Measurements from ENCODE around the gene WDR41.
A peak's percentile ranks its signal among the peaks of the same experiment; 100 is the strongest.
"Not testable (repeated sequence)": the region's sequence is repeated elsewhere in the genome, so short reads cannot be mapped to it uniquely, and the experiment has no call there.

WDR41 gene

GRCh38 chr5:77400645-77401044 is 91.5 kb downstream of the WDR41 start:
- no peak for DNase-seq

- no peak for DNase-seq
These were observed 93.2 kb downstream of the WDR41 start for GRCh38 chr5:77398896-77399295.

GRCh38 chr5:77398458-77398857 is 93.7 kb downstream of the WDR41 start:
- no peak for DNase-seq

GRCh38 chr5:77397686-77398292 is 94.3 kb downstream of the WDR41 start:
- DNase-seq = no peak

GRCh38 chr5:77396017-77396416 is 96.1 kb downstream of the WDR41 start:
- DNase-seq = peak; percentile 10

GRCh38 chr5:77394064-77394715 is 97.9 kb downstream of the WDR41 start:
- no peak for DNase-seq

GRCh38 chr5:77391240-77391765 is 100.8 kb downstream of the WDR41 start:
- DNase-seq = no peak

- no peak for DNase-seq
These were observed 101.3 kb downstream of the WDR41 start for GRCh38 chr5:77390795-77391194.

GRCh38 chr5:77390221-77390620 is 101.9 kb downstream of the WDR41 start:
- DNase-seq = no peak

GRCh38 chr5:77389746-77390145 is 102.4 kb downstream of the WDR41 start:
- DNase-seq = no peak

- not testable (repeated sequence) for DNase-seq
These were observed 105.8 kb downstream of the WDR41 start for GRCh38 chr5:77386340-77386739.

- not testable (repeated sequence) for DNase-seq
These were observed 108.8 kb downstream of the WDR41 start for GRCh38 chr5:77383336-77383735.

Measured in NCI-H2171 (cell line).